HG02759 (cell line): ENCODE results near the gene TP53RK.

Experiments used
- ATAC-seq: cut with Tn5 transposase; IDR thresholded peaks from one replicate; pipeline ENCODE4 v1.9.1; 2021; ENCODE audit warnings: mild to moderate bottlenecking, moderate library complexity; ENCODE audit not compliant: unreplicated experiment

The TP53RK gene

GRCh38 chr20:46641424-46641823, 47.8 kb downstream of the TP53RK start:
- ATAC-seq, result no peak

GRCh38 chr20:46640536-46641311, 48.5 kb downstream of the TP53RK start:
- no peak for ATAC-seq

- no peak for ATAC-seq
Measured at GRCh38 chr20:46640044-46640443, 49.2 kb downstream of the TP53RK start.

- ATAC-seq, result no peak
Measured at GRCh38 chr20:46639587-46639986, 49.7 kb downstream of the TP53RK start.

- no peak for ATAC-seq
Measured at GRCh38 chr20:46638898-46639274, 50.4 kb downstream of the TP53RK start.

- ATAC-seq, result no peak
Measured at GRCh38 chr20:46638134-46638897, 50.9 kb downstream of the TP53RK start.

- ATAC-seq, result no peak
Measured at GRCh38 chr20:46637427-46638133, 51.7 kb downstream of the TP53RK start.

- no peak for ATAC-seq
Measured at GRCh38 chr20:46637020-46637419, 52.2 kb downstream of the TP53RK start.

- no peak for ATAC-seq
Measured at GRCh38 chr20:46636514-46636913, 52.7 kb downstream of the TP53RK start.

- ATAC-seq, result no peak
Measured at GRCh38 chr20:46635514-46636136, 53.6 kb downstream of the TP53RK start.

- no peak for ATAC-seq
Measured at GRCh38 chr20:46634528-46634927, 54.7 kb downstream of the TP53RK start.
